ENCODE measurements around the gene MADD.

DNA sequence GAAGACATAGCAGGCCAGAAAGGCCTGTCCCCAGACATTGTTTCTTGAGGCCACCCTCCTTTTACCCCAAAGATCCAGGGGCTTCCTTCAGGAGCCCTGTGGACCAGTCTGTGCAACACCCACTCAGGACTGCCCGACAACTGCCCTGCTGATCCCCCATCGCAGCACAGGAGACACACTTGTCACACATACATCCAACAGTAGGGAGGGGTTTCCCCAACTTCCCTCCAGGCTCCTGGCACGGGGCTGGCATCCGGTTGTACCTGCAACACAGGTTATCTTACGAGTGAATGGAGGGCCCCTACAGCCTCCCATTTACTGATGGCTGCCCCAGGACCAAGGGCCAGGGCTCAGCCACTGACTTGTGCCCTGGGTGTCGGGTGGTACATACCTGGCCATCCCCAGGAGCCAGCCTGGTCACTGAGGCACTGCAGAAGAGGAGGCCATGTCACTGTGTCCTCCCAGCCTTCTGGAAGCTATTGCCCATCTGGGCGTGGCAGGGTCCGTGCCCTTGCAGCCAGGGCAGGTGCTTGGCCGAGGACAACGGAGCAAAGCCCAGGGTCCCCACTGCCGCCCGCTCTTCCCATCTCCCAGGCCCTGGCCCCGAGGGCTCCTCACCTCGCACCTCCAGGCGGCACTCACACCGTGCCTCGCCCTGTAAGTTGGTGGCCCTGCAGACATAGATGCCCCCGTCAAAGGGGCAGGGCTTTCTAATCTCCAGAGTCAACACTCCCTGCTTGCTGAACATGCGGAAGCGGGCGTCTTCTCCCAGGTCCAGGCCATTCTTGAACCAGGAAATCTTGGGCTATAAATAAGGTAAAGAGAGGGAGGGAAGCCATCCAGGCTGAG lies 61.7 kb downstream of the MADD start:
- TF ChIP-seq, protein P1, sequence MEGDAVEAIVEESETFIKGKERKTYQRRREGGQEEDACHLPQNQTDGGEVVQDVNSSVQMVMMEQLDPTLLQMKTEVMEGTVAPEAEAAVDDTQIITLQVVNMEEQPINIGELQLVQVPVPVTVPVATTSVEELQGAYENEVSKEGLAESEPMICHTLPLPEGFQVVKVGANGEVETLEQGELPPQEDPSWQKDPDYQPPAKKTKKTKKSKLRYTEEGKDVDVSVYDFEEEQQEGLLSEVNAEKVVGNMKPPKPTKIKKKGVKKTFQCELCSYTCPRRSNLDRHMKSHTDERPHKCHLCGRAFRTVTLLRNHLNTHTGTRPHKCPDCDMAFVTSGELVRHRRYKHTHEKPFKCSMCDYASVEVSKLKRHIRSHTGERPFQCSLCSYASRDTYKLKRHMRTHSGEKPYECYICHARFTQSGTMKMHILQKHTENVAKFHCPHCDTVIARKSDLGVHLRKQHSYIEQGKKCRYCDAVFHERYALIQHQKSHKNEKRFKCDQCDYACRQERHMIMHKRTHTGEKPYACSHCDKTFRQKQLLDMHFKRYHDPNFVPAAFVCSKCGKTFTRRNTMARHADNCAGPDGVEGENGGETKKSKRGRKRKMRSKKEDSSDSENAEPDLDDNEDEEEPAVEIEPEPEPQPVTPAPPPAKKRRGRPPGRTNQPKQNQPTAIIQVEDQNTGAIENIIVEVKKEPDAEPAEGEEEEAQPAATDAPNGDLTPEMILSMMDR (IDR thresholded peaks at IDR 0.05; ENCODE audit: low read depth, low read length) = no peak
- TF ChIP-seq EZH2phosphoT487 (IDR thresholded peaks at IDR 0.05; ENCODE audit: low read depth) = no peak

Measured in OCI-LY3 (cell line).